Epithelial cell of proximal tubule (primary cell): ENCODE results near the gene ANKRD11. TPM values are rescaled to one million over a fixed set of nuclear protein-coding genes. Genes with fewer than 3 reads are reported as not detected.

Source experiments
- DNase-seq: peaks from one replicate; pipeline ENCODE4 v3.0.0-alpha.2; 2011; ENCODE audit warnings: low read depth
- H3K4me3 ChIP-seq: 2 replicates; pipeline ENCODE4 v1.5.1; 2011; ENCODE audit warnings: low read depth, mild to moderate bottlenecking, low read length
- CTCF ChIP-seq: conservative IDR thresholded peaks from 2 replicates; pipeline ENCODE4 v1.5.1; 2012; ENCODE audit warnings: low read depth, mild to moderate bottlenecking, low read length
- total RNA-seq: library from RNA; depleted of rRNA; stranded (reverse); fragments of >200 nt; gene quantifications from 2 replicates; pipeline ENCODE4 v1.2.3, GENCODE V29; 2015

The ANKRD11 gene
- total RNA-seq, 1 donor from 2014 or later: 44.3 TPM

GRCh38 chr16:89287777-89288576, 202.4 kb downstream of the ANKRD11 start:
- H3K4me3 ChIP-seq: no peak overlapping the region
- no peak for TF ChIP-seq CTCF
- DNase-seq: no peak

GRCh38 chr16:89286096-89286495, 204.3 kb downstream of the ANKRD11 start:
- no peak for DNase-seq
- TF ChIP-seq CTCF: no peak
- H3K4me3 ChIP-seq: no peak overlapping the region

GRCh38 chr16:89285381-89285780, 205.0 kb downstream of the ANKRD11 start:
- no peak for TF ChIP-seq CTCF
- no peak for DNase-seq
- H3K4me3 ChIP-seq: no peak overlapping the region

- no peak for DNase-seq
- no peak for TF ChIP-seq CTCF
- no peak overlapping the region for H3K4me3 ChIP-seq
Measured at GRCh38 chr16:89283449-89283848, 206.9 kb downstream of the ANKRD11 start.

GRCh38 chr16:89282523-89282922, 207.8 kb downstream of the ANKRD11 start:
- no peak for TF ChIP-seq CTCF
- no peak for DNase-seq
- H3K4me3 ChIP-seq: no peak overlapping the region

- TF ChIP-seq CTCF: no peak
- H3K4me3 ChIP-seq: no peak overlapping the region
- DNase-seq: no peak
Measured at GRCh38 chr16:89281829-89282228, 208.5 kb downstream of the ANKRD11 start.

- DNase-seq: no peak
- no peak for TF ChIP-seq CTCF
Measured at GRCh38 chr16:89281189-89281577, 209.2 kb downstream of the ANKRD11 start.

More at GRCh38 chr16:89281189-89281577, 209.2 kb downstream of the ANKRD11 start:
- H3K4me3 ChIP-seq: no peak overlapping the region
